ENCODE data around the gene MAGI1.

DNA sequence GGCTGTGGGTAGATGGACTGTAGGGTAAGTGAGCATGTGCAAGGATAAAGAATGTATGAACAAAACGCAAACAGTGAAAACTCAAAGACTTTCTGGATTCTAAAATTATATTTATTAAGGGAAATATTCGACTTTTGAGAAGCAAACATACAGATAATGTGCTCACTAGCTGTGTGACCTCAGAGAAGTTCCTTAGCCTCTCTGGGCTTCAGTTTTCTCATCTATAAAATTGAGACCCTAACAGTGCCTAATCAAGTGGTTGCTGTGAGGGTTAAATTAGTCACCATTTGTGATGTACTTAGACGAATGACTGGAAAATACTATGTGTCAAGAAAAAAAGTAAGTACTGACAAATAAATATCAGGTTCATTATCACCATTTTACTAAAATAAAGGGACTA is 261.7 kb downstream of the MAGI1 start:
- TF ChIP-seq, protein P1, sequence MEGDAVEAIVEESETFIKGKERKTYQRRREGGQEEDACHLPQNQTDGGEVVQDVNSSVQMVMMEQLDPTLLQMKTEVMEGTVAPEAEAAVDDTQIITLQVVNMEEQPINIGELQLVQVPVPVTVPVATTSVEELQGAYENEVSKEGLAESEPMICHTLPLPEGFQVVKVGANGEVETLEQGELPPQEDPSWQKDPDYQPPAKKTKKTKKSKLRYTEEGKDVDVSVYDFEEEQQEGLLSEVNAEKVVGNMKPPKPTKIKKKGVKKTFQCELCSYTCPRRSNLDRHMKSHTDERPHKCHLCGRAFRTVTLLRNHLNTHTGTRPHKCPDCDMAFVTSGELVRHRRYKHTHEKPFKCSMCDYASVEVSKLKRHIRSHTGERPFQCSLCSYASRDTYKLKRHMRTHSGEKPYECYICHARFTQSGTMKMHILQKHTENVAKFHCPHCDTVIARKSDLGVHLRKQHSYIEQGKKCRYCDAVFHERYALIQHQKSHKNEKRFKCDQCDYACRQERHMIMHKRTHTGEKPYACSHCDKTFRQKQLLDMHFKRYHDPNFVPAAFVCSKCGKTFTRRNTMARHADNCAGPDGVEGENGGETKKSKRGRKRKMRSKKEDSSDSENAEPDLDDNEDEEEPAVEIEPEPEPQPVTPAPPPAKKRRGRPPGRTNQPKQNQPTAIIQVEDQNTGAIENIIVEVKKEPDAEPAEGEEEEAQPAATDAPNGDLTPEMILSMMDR (IDR thresholded peaks at IDR 0.05) = no peak
- no peak for TF ChIP-seq EZH2 (IDR thresholded peaks at IDR 0.05; ENCODE audit: borderline replicate concordance, insufficient read depth, low read depth, low read length, poor library complexity, severe bottlenecking)
